ENCODE measurements around the gene ZFPM1.

Gene ZFPM1

GRCh38 chr16:88521674-88522073 is 68.6 kb downstream of the ZFPM1 start:
- TF ChIP-seq NFIC (IDR thresholded peaks at IDR 0.05) (no peak), CREB1 (IDR thresholded peaks at IDR 0.05; ENCODE audit: low read depth) (no peak), MAX (IDR thresholded peaks at IDR 0.05) (no peak), TEAD4 (IDR thresholded peaks at IDR 0.05) (no peak)

- no peak for TF ChIP-seq EGR1 (IDR thresholded peaks at IDR 0.05)
Measured at GRCh38 chr16:88522276-88522949, 69.3 kb downstream of the ZFPM1 start.

GRCh38 chr16:88523309-88524161 is 70.5 kb downstream of the ZFPM1 start:
- TF ChIP-seq FOXM1 (IDR thresholded peaks at IDR 0.05; ENCODE audit: borderline replicate concordance, low read depth) (no peak), YY1 (IDR thresholded peaks at IDR 0.05; ENCODE audit: low read depth) (no peak), TAF1 (IDR thresholded peaks at IDR 0.05; ENCODE audit: low read depth) (no peak), REST (IDR thresholded peaks at IDR 0.05; ENCODE audit: low read depth) (no peak), TCF12 (IDR thresholded peaks at IDR 0.05; ENCODE audit: low read depth) (no peak), CREB1 (IDR thresholded peaks at IDR 0.05; ENCODE audit: low read depth) (no peak), ZBTB7A (IDR thresholded peaks at IDR 0.05; ENCODE audit: low read depth) (no peak), RAD21 (IDR thresholded peaks at IDR 0.05; ENCODE audit: low read depth) (no peak), NFIC (IDR thresholded peaks at IDR 0.05) (no peak), TEAD4 (IDR thresholded peaks at IDR 0.05) (no peak), USF1 (IDR thresholded peaks at IDR 0.05) (no peak), MAX (IDR thresholded peaks at IDR 0.05) (no peak), EGR1 (IDR thresholded peaks at IDR 0.05) (no peak), CEBPB (IDR thresholded peaks at IDR 0.05) (no peak), EP300 (IDR thresholded peaks at IDR 0.05; ENCODE audit: borderline replicate concordance) (no peak)

- TF ChIP-seq TCF12 (IDR thresholded peaks at IDR 0.05; ENCODE audit: low read depth) (no peak), CREB1 (IDR thresholded peaks at IDR 0.05; ENCODE audit: low read depth) (no peak), ZBTB7A (IDR thresholded peaks at IDR 0.05; ENCODE audit: low read depth) (no peak), MAX (IDR thresholded peaks at IDR 0.05) (no peak), NFIC (IDR thresholded peaks at IDR 0.05) (no peak), REST (IDR thresholded peaks at IDR 0.05; ENCODE audit: low read depth) (no peak), FOXM1 (IDR thresholded peaks at IDR 0.05; ENCODE audit: borderline replicate concordance, low read depth) (no peak), TEAD4 (IDR thresholded peaks at IDR 0.05) (no peak), EP300 (IDR thresholded peaks at IDR 0.05; ENCODE audit: borderline replicate concordance) (no peak), RAD21 (IDR thresholded peaks at IDR 0.05; ENCODE audit: low read depth) (no peak), EGR1 (IDR thresholded peaks at IDR 0.05) (no peak), USF1 (IDR thresholded peaks at IDR 0.05) (no peak), TAF1 (IDR thresholded peaks at IDR 0.05; ENCODE audit: low read depth) (no peak), YY1 (IDR thresholded peaks at IDR 0.05; ENCODE audit: low read depth) (no peak), CEBPB (IDR thresholded peaks at IDR 0.05) (no peak)
Measured at GRCh38 chr16:88524274-88524972, 71.3 kb downstream of the ZFPM1 start.

- no peak for TF ChIP-seq RAD21 (IDR thresholded peaks at IDR 0.05; ENCODE audit: low read depth)
- no peak for TF ChIP-seq EGR1 (IDR thresholded peaks at IDR 0.05)
Measured at GRCh38 chr16:88524973-88525662, 72.0 kb downstream of the ZFPM1 start.
